ENCODE results near the gene TMEM37. TPM values are rescaled to one million over a fixed set of nuclear protein-coding genes. Genes with fewer than 3 reads are reported as not detected.

TMEM37 gene
- polyA plus RNA-seq, 2 donors: 3.4 to 4.0 TPM

- Histone ChIP-seq H3K4me1 (ENCODE audit: control insufficient read depth in 2 of 2, insufficient read depth in 2 of 2, low read length in 1 of 2) (no peaks in the 10 kb centered on the region), H3K27me3 (ENCODE audit: control insufficient read depth in 1 of 2, insufficient read depth in 2 of 2, low read length in 2 of 2) (no peaks in the 10 kb centered on the region), H3K4me3 (ENCODE audit: low read depth in 1 of 2, low read length in 2 of 2) (no peak overlapping the region), H3K36me3 (ENCODE audit: control insufficient read depth in 2 of 2, insufficient read depth in 2 of 2, low read length in 1 of 2) (no peaks in the 10 kb centered on the region), H3K9me3 (ENCODE audit: control insufficient read depth in 2 of 2, insufficient read depth in 1 of 2, low read depth in 1 of 2, low read length in 1 of 2) (no peaks in the 10 kb centered on the region), H3K27ac (ENCODE audit: low read depth in 2 of 2, low read length in 1 of 2) (no peak overlapping the region)
- 77 to 80% methylated on average over 9 of the region's 9 CpGs for WGBS, 2 donors
These were observed 43.7 kb downstream of the TMEM37 start for GRCh38 chr2:119475225-119475856.

- Histone ChIP-seq H3K27me3 (ENCODE audit: control insufficient read depth in 1 of 2, insufficient read depth in 2 of 2, low read length in 2 of 2) (no peaks in the 10 kb centered on the region), H3K9me3 (ENCODE audit: control insufficient read depth in 2 of 2, insufficient read depth in 1 of 2, low read depth in 1 of 2, low read length in 1 of 2) (no peaks in the 10 kb centered on the region), H3K4me3 (ENCODE audit: low read depth in 1 of 2, low read length in 2 of 2) (no peak overlapping the region), H3K36me3 (ENCODE audit: control insufficient read depth in 2 of 2, insufficient read depth in 2 of 2, low read length in 1 of 2) (no peaks in the 10 kb centered on the region), H3K27ac (ENCODE audit: low read depth in 2 of 2, low read length in 1 of 2) (no peak overlapping the region), H3K4me1 (ENCODE audit: control insufficient read depth in 2 of 2, insufficient read depth in 2 of 2, low read length in 1 of 2) (no peaks in the 10 kb centered on the region)
- 70 to 76% methylated on average over 6 of the region's 6 CpGs for WGBS, 2 donors
These were observed 44.2 kb downstream of the TMEM37 start for GRCh38 chr2:119475857-119476244.

GRCh38 chr2:119476301-119477112 is 44.9 kb downstream of the TMEM37 start:
- 22 to 23% methylated on average over 20 of the region's 20 CpGs for WGBS, 2 donors
- Histone ChIP-seq H3K36me3 (ENCODE audit: control insufficient read depth in 2 of 2, insufficient read depth in 2 of 2, low read length in 1 of 2) (no peaks in the 10 kb centered on the region), H3K9me3 (ENCODE audit: control insufficient read depth in 2 of 2, insufficient read depth in 1 of 2, low read depth in 1 of 2, low read length in 1 of 2) (no peaks in the 10 kb centered on the region), H3K27me3 (ENCODE audit: control insufficient read depth in 1 of 2, insufficient read depth in 2 of 2, low read length in 2 of 2) (no peaks in the 10 kb centered on the region), H3K27ac (ENCODE audit: low read depth in 2 of 2, low read length in 1 of 2) (no peak overlapping the region), H3K4me3 (ENCODE audit: low read depth in 1 of 2, low read length in 2 of 2) (no peak overlapping the region), H3K4me1 (ENCODE audit: control insufficient read depth in 2 of 2, insufficient read depth in 2 of 2, low read length in 1 of 2) (no peaks in the 10 kb centered on the region)

- H3K9me3 ChIP-seq (ENCODE audit: control insufficient read depth in 2 of 2, insufficient read depth in 1 of 2, low read depth in 1 of 2, low read length in 1 of 2): no peaks in the 10 kb centered on the region
- H3K4me3 ChIP-seq (ENCODE audit: low read depth in 1 of 2, low read length in 2 of 2): no peak overlapping the region
- no peaks in the 10 kb centered on the region for H3K4me1 ChIP-seq (ENCODE audit: control insufficient read depth in 2 of 2, insufficient read depth in 2 of 2, low read length in 1 of 2)
- no peaks in the 10 kb centered on the region for H3K36me3 ChIP-seq (ENCODE audit: control insufficient read depth in 2 of 2, insufficient read depth in 2 of 2, low read length in 1 of 2)
- no peak overlapping the region for H3K27ac ChIP-seq (ENCODE audit: low read depth in 2 of 2, low read length in 1 of 2)
- WGBS, 2 donors: 71 to 76% methylated on average over 9 of the region's 9 CpGs
- no peaks in the 10 kb centered on the region for H3K27me3 ChIP-seq (ENCODE audit: control insufficient read depth in 1 of 2, insufficient read depth in 2 of 2, low read length in 2 of 2)
These were observed 45.5 kb downstream of the TMEM37 start for GRCh38 chr2:119477113-119477505.

- H3K9me3 ChIP-seq (ENCODE audit: control insufficient read depth in 2 of 2, insufficient read depth in 1 of 2, low read depth in 1 of 2, low read length in 1 of 2): no peaks in the 10 kb centered on the region
- no peaks in the 10 kb centered on the region for H3K27me3 ChIP-seq (ENCODE audit: control insufficient read depth in 1 of 2, insufficient read depth in 2 of 2, low read length in 2 of 2)
- 84 to 86% methylated on average over 12 of the region's 12 CpGs for WGBS, 2 donors
- no peaks in the 10 kb centered on the region for H3K36me3 ChIP-seq (ENCODE audit: control insufficient read depth in 2 of 2, insufficient read depth in 2 of 2, low read length in 1 of 2)
- no peaks in the 10 kb centered on the region for H3K4me1 ChIP-seq (ENCODE audit: control insufficient read depth in 2 of 2, insufficient read depth in 2 of 2, low read length in 1 of 2)
- H3K27ac ChIP-seq (ENCODE audit: low read depth in 2 of 2, low read length in 1 of 2): no peak overlapping the region
- H3K4me3 ChIP-seq (ENCODE audit: low read depth in 1 of 2, low read length in 2 of 2): no peak overlapping the region
These were observed 46.7 kb downstream of the TMEM37 start for GRCh38 chr2:119478188-119478977.

- Histone ChIP-seq H3K27me3 (ENCODE audit: control insufficient read depth in 1 of 2, insufficient read depth in 2 of 2, low read length in 2 of 2) (no peaks in the 10 kb centered on the region), H3K27ac (ENCODE audit: low read depth in 2 of 2, low read length in 1 of 2) (no peak overlapping the region), H3K4me1 (ENCODE audit: control insufficient read depth in 2 of 2, insufficient read depth in 2 of 2, low read length in 1 of 2) (no peaks in the 10 kb centered on the region), H3K36me3 (ENCODE audit: control insufficient read depth in 2 of 2, insufficient read depth in 2 of 2, low read length in 1 of 2) (no peaks in the 10 kb centered on the region), H3K9me3 (ENCODE audit: control insufficient read depth in 2 of 2, insufficient read depth in 1 of 2, low read depth in 1 of 2, low read length in 1 of 2) (no peaks in the 10 kb centered on the region), H3K4me3 (ENCODE audit: low read depth in 1 of 2, low read length in 2 of 2) (no peak overlapping the region)
- WGBS, 2 donors: 87 to 91% methylated on average over 3 of the region's 3 CpGs
These were observed 47.3 kb downstream of the TMEM37 start for GRCh38 chr2:119478978-119479295.

- Histone ChIP-seq H3K9me3 (ENCODE audit: control insufficient read depth in 2 of 2, insufficient read depth in 1 of 2, low read depth in 1 of 2, low read length in 1 of 2) (no peaks in the 10 kb centered on the region), H3K27ac (ENCODE audit: low read depth in 2 of 2, low read length in 1 of 2) (no peak overlapping the region), H3K4me3 (ENCODE audit: low read depth in 1 of 2, low read length in 2 of 2) (no peak overlapping the region), H3K4me1 (ENCODE audit: control insufficient read depth in 2 of 2, insufficient read depth in 2 of 2, low read length in 1 of 2) (no peaks in the 10 kb centered on the region), H3K36me3 (ENCODE audit: control insufficient read depth in 2 of 2, insufficient read depth in 2 of 2, low read length in 1 of 2) (no peaks in the 10 kb centered on the region), H3K27me3 (ENCODE audit: control insufficient read depth in 1 of 2, insufficient read depth in 2 of 2, low read length in 2 of 2) (no peaks in the 10 kb centered on the region)
- 89 to 90% methylated on average over 5 of the region's 5 CpGs for WGBS, 2 donors
These were observed 48.5 kb downstream of the TMEM37 start for GRCh38 chr2:119480184-119480583.

- 83 to 88% methylated on average over 11 of the region's 11 CpGs for WGBS, 2 donors
- Histone ChIP-seq H3K4me1 (ENCODE audit: control insufficient read depth in 2 of 2, insufficient read depth in 2 of 2, low read length in 1 of 2) (no peaks in the 10 kb centered on the region), H3K27me3 (ENCODE audit: control insufficient read depth in 1 of 2, insufficient read depth in 2 of 2, low read length in 2 of 2) (no peaks in the 10 kb centered on the region), H3K27ac (ENCODE audit: low read depth in 2 of 2, low read length in 1 of 2) (no peak overlapping the region), H3K36me3 (ENCODE audit: control insufficient read depth in 2 of 2, insufficient read depth in 2 of 2, low read length in 1 of 2) (no peaks in the 10 kb centered on the region), H3K4me3 (ENCODE audit: low read depth in 1 of 2, low read length in 2 of 2) (no peak overlapping the region), H3K9me3 (ENCODE audit: control insufficient read depth in 2 of 2, insufficient read depth in 1 of 2, low read depth in 1 of 2, low read length in 1 of 2) (no peaks in the 10 kb centered on the region)
These were observed 49.1 kb downstream of the TMEM37 start for GRCh38 chr2:119480718-119481142.

- H3K4me3 ChIP-seq (ENCODE audit: low read depth in 1 of 2, low read length in 2 of 2): no peak overlapping the region
- no peaks in the 10 kb centered on the region for H3K27me3 ChIP-seq (ENCODE audit: control insufficient read depth in 1 of 2, insufficient read depth in 2 of 2, low read length in 2 of 2)
- H3K4me1 ChIP-seq (ENCODE audit: control insufficient read depth in 2 of 2, insufficient read depth in 2 of 2, low read length in 1 of 2): no peaks in the 10 kb centered on the region
- H3K9me3 ChIP-seq (ENCODE audit: control insufficient read depth in 2 of 2, insufficient read depth in 1 of 2, low read depth in 1 of 2, low read length in 1 of 2): no peaks in the 10 kb centered on the region
- H3K36me3 ChIP-seq (ENCODE audit: control insufficient read depth in 2 of 2, insufficient read depth in 2 of 2, low read length in 1 of 2): no peaks in the 10 kb centered on the region
- 73 to 85% methylated on average over 16 of the region's 16 CpGs for WGBS, 2 donors
- H3K27ac ChIP-seq (ENCODE audit: low read depth in 2 of 2, low read length in 1 of 2): no peak overlapping the region
These were observed 50.1 kb downstream of the TMEM37 start for GRCh38 chr2:119481501-119482455.

All from esophagus (tissue), 2 donors.